GM18870 (cell line): ENCODE data around the gene ANAPC2.

Experiments
- ATAC-seq: cut with Tn5 transposase; IDR thresholded peaks from one replicate; pipeline ENCODE4 v1.9.1; 2021; ENCODE audit warnings: moderate library complexity; ENCODE audit not compliant: unreplicated experiment

Gene ANAPC2, protein sequence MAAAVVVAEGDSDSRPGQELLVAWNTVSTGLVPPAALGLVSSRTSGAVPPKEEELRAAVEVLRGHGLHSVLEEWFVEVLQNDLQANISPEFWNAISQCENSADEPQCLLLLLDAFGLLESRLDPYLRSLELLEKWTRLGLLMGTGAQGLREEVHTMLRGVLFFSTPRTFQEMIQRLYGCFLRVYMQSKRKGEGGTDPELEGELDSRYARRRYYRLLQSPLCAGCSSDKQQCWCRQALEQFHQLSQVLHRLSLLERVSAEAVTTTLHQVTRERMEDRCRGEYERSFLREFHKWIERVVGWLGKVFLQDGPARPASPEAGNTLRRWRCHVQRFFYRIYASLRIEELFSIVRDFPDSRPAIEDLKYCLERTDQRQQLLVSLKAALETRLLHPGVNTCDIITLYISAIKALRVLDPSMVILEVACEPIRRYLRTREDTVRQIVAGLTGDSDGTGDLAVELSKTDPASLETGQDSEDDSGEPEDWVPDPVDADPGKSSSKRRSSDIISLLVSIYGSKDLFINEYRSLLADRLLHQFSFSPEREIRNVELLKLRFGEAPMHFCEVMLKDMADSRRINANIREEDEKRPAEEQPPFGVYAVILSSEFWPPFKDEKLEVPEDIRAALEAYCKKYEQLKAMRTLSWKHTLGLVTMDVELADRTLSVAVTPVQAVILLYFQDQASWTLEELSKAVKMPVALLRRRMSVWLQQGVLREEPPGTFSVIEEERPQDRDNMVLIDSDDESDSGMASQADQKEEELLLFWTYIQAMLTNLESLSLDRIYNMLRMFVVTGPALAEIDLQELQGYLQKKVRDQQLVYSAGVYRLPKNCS

DNA sequence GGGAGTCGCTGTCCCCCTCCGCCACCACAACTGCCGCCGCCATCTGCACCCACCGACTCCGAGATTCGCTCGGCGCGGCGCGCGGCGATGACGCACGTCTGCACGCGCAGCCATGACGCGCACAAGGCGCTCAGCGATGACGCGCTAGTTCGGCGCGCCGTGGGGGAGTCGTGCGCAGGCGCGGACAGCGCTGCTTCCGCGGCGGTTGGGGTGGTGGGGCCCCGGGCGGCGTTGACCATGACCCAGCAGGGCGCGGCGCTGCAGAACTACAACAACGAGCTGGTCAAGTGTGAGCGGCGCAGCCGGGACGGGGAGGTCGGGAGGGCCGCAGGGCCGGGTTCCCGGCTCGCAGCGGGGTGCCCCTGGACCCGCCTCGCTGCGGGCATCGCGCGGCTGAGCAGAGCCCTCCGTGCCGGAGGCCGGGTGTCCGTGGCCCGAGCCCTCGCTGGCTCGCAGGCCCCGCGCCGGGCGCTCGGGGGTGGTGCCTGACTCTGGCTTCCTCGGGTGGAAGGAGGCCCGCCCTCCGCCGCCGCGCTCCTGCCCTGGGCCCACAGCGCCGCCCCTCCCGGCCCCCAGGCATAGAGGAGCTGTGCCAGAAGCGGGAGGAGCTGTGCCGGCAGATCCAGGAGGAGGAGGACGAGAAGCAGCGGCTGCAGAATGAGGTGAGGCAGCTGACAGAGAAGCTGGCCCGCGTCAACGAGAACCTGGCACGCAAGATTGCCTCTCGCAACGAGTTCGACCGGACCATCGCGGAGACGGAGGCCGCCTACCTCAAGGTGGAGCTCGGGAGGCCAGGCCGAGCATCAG, at the start of gene ANAPC2, which contains the start of gene SSNA1:
Gene ANAPC2, minus strand, starts transcription at position 71 of the 807 bp plus-strand sequence. Its CDS starts 28 bp downstream, at position 43.
Gene SSNA1, plus strand, starts transcription at position 187 of the 807 bp plus-strand sequence. Its CDS starts 51 bp downstream, at position 238.
- peak; percentile 84 for ATAC-seq

DNA sequence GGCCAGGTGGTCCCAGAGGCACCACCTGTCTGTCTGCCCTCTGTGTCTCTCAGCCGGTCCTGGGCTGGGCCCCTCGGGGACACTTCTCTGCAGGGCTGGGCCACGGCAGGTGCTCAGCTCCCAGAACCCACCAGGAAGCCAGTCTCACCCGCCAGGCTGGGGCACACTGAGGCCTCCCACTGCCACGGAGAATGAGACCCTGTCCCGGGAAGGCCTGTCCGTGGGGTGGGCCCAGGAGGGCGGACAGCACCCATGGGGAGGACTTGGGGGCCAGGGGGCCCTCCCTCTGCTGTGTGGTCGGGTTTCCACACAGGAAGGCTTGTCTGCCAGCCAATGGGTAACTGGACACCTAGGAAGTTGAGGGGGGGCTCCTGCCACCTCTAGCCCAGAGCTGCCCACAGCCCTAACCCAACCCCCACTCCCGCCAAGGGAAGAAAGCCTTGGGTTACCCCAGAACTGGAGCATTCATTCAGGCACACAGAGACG, 48.6 kb upstream of the ANAPC2 start:
- no peak for ATAC-seq

DNA sequence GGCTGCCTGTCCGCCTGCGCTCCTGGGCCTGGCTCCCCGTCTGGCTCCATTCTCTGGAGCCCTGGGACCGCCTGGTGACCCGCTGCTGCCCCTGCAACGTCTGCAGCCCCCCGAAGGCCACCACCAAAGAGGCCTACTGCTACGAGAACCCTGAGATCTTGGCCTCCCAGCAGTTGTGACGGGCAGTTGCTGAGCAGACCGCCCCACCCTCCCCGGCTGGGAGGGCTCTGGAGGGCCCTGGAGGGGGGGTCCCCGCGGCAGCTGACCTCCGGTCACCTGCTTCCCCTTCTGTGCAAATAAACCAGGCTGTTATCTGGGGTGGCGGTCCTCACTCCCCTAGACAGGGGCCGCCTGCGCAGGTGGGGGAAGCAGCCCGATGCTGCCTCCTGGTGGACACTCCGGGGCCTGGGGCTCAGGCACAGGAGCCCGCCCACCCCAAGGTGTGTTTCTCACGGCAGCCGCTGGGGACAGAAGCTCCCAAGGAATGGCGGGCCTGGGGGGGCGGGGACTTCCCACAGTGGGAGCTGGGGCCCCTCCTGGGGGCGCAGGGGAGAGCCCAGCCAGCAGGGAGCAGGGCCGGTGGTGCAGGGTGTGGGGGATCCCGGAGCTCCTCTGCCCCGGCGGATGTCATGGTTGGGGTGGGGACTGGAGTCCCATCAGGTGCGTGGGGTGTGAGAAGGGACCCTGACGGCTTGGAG, 48.0 kb upstream of the ANAPC2 start:
- no peak for ATAC-seq

DNA sequence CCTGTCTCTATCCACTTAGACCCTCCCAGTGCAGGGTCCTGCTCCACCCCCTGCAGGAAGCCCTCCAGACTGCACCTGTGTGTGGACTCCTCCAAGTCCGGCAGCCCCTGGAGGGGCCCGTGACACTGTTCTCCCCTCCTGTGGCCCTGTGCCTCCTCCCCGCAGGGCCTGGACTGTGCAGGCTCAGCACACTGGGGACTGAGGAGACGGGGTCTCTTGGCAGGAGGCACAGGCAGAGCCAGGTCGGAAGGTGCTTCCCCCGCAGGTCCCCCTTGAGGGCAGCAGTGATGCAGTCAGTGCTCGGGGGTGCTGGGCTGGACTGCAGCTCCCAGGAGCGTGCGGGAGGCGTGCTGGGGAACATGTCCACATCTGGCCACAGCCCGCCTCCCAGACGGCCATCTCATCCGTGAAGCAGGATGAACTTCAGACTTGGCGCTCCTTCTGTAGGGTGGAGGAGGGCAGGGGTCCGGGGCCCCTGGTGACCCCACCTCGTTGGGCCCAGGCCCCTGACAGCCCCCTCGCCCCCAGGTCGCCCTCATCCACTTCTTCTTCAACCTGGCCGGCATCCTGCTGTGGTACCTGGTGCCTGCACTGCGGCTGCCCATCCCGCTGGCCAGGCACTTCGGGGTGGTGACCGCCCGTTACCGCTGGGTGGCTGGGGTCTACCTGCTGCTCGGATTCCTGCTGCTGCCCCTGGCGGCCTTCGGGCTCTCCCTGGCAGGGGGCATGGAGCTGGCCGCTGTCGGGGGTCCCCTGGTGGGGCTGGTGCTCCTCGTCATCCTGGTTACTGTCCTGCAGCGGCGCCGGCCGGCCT, 47.3 kb upstream of the ANAPC2 start:
- ATAC-seq = no peak

DNA sequence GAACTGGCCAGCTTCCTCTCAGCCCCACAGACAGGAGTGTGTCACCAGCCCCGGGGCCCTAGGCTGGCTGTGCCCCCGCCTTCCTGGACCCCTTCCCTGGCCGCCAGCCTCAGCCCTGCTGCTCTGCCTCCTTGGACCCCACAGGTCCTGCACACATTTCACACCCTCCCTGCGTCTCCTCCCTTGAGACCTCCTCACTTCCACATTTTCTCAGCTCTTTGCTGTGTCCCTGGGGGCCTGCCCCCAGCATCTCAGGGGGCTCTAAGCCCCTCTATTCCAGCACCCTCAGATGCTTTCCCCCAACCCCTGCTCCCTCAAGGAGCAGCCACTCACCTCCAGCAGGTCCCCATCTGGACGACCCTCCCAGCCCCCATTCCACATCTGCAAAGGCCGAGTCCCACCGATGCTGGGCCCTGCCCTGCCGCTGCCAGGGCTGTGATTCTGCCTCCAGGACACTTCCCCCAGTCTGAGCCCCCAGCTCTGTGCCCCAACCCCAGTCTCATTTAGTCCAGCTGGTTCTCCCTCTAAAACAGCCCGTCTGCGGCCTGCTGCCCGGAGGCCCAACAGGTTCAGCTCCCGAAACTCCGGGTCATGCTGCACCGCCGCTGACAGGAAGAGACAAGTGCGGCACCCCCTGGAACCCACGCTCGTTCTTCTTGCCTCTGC, 46.5 kb upstream of the ANAPC2 start:
- no peak for ATAC-seq

DNA sequence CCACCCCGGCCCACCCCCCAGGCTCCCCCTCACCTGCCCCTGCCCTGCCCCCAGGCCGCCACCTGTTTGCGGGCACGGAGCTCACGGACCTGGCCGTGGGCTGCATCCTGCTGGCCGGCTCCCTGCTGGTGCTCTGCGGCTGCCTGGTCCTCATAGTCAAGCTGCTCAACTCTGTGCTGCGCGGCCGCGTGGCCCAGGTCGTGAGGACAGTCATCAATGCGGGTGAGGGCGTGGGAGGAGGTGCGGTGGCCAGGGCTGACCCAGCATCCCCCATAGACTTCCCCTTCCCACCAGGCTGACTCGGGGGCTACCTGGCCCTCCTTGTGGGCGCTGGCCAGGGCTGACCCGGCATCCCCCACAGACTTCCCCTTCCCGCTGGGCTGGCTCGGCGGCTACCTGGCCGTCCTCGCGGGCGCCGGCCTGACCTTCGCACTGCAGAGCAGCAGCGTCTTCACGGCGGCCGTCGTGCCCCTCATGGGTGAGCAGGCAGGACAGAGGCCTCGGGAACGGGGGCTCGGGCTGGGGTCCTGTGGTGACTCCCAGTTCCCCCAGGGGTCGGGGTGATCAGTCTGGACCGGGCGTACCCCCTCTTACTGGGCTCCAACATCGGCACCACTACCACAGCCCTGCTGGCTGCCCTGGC, 45.8 kb upstream of the ANAPC2 start:
- no peak for ATAC-seq

DNA sequence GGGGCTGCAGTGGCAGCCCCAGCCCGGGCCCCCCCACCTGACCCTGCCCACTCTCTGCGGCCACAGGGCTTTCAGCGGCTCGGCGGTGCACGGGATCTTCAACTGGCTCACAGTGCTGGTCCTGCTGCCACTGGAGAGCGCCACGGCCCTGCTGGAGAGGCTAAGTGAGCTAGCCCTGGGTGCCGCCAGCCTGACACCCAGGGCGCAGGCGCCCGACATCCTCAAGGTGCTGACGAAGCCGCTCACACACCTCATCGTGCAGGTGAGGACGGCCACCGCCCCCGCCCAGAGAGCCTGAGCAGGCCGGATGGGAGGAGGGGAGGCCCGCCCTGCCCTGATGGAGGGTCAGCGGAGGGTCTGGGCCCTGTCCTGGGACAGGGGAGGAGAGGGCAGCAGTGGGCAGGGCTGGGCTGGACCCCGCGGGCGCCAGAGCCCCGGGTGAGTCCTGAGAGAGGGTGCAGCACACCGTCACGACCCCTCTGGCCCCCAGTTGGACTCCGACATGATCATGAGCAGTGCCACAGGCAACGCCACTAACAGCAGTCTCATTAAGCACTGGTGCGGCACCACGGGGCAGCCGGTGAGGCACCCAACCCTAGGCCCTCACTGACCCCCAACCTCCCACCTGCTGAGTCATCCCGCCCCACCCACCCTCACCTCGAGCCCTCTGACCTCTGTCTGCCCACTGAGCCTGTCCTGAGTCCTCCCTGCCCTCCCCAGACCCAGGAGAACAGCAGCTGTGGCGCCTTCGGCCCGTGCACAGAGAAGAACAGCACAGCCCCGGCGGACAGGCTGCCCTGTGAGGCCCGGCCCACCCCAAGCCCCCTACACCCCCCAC, 45.0 kb upstream of the ANAPC2 start:
- ATAC-seq = no peak

DNA sequence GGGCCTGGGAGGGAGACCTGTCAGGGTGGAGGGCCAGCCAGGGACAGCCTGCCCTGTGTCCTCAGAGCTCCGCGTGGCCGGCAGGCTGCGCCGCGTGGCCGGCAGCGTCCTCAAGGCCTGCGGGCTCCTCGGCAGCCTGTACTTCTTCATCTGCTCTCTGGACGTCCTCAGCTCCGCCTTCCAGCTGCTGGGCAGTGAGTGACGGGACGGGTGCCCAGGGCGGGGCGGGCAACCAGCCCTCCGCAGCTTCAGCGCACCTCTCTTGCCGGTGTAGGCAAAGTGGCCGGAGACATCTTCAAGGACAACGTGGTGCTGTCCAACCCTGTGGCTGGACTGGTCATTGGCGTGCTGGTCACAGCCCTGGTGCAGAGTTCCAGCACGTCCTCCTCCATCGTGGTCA, 44.1 kb upstream of the ANAPC2 start:
- ATAC-seq = no peak

DNA sequence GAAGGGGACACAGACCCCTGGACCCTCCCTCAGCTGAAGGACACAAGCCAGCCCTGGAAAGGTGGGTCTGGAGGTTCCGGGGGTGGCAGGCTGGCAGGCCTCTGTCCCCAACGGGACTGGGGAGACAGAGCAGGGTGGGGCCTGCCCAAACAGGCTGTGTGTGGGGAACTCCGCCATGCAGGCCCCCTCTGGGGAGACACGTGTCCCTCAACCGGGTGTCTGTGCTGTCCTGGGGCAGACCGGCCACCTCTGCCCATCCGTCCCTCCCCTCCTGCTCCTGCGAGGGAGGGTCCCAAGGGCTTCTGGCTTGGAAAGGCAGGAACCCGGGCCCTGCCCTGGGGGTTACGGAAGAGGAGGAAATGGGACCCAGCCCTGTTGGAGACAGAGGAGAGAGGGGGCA, 43.7 kb upstream of the ANAPC2 start:
- no peak for ATAC-seq

DNA sequence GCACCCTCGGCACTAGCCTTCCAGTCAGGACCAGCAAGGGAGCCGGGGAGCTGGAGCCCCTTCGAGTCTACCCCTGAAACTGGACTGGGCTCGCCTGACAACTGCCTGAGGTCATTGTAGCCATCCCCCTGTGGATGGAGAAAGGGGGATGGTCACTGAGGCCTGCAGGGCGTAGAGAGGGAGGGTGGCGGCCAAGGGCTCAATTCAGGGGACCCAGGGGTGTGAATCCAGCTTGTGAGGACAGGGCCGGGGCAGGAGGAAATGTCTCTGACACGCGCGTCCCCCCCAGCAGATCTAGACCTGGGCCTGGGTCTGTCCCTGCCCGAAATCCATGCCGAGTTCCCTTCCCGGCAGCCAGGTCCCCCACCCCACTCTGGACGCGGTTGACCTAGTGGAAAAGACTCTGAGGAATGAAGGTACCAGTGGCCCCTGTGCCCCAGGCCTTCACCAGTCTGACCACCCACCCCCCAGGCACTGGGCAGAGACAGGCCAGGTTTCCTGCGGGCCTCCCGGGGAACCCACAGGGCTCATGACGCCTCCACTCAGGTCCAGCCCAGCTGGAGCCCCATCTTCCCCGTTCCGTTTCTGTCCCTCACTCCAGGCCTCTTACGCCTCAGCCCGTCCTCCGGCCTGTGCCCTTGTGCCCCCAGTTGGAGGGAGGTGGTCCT, 43.1 kb upstream of the ANAPC2 start:
- no peak for ATAC-seq

DNA sequence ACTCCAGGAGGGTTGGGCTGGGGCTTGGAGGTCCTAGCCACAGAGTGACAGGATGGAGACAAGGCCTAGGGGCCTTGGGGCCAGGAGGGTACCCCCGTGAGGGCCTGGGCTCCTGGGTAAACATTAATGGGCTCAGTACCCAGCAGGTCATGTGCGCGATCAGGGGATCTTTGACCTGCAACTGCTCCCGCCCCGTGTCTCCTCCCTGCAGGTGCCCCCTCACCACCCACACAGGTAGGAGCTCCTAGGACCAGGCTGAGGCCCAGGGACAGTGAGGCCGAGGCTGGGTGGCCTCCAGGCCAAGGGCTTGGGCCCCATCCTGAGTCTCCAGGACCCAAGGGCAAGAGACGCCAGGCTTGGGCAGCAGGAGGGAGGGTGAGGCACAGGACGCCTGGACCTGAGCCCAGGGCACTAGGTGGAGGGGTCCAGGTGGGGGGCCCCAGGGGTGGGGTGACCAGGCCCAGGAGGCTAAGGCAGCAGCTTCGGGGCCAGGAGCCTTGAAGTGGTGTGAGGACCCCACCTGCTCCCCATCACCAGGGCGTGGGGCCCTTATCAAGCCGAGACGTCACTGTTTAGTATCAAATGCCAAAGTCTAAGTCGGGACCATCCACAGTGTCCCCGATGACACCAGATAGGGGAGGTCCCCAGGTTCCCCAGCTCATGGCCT, 42.5 kb upstream of the ANAPC2 start, which contains the start of gene SLC34A3:
Gene SLC34A3, plus strand, starts transcription at position 197 of the 667 bp plus-strand sequence. CDS start 802 bp downstream, outside the sequence.
- ATAC-seq = no peak

DNA sequence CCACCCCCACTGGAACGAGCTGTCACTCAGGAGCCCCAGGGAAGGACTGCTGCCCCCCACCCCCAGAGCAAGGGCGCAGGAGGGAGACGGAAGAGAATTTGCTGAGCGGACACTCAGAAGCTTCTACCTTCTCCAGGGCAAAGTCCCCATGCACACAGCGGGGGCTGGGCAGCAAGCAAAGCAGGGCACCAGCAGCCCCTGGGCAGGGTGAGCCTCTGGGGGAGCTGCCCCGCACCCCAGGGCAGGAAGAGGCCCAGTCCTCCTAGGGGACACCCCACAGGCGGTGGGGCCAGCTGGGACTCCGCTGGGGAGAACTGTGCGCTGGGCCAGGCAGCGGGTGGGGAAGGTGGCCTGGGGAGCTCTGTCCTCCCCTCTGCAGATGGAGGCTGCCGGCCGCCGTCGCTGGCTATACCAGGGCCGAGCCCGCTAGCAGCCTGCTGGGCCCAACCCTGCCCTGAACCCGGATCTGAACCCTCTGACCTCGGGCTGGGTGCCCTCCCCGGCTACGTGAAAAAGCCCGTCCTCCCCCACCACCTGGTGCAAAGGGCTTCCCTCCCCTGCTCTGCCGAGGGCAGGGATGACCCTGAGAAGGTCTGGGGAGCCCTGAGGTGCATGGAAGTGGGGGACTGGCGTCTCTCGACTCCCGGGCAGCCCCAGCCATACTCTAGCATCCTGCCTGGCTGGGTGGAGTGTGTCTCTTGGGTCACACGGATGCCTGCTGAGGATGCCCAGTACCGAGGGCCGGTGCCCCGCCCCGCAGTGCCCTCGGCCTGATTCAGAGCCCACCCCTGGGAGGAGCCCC, 41.7 kb upstream of the ANAPC2 start:
- no peak for ATAC-seq

DNA sequence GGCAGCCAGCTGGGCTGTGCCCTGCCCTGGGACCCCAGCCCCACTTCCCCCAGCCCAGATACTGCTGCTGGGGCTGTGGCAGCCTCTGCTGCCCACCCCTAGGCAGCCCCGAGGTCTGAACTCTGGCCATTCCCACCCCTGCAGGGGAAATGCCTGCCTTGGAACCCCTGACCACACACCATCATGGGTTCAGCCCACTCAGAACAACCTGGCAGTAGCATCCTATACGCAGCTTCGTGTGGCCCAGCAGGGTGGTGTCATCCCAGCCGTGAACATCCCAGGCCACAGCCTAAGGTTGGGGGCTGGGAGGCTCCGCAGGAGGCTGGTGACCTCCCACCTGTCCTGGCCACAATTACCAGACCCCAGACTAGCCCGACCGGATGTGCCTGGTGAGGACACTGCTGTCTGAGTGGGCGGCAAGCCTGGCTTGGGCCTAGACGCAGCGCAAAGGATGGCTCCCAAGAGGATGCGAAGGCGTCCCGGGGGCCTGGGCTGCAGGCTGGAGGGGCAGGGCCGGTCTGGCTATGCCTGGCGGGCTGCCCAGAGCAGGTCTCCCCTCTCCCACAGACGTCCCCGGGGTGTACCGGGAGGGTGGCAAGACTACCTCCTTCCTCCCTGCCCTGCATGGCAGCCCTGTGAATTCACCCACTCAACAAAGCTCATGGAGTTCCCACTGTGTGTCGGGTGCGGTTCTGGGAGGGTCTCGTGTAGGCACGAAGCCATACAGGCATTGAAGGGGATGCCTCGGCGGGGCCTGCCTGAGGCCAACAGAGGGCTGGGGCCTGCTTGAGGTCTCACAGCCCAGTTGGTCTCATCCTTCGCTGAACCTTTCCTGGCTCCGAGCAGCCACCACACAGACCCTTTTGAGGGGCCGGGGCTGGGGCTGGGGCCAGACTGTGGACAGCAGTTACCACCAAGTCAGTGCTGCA, 40.9 kb upstream of the ANAPC2 start:
- ATAC-seq = no peak

DNA sequence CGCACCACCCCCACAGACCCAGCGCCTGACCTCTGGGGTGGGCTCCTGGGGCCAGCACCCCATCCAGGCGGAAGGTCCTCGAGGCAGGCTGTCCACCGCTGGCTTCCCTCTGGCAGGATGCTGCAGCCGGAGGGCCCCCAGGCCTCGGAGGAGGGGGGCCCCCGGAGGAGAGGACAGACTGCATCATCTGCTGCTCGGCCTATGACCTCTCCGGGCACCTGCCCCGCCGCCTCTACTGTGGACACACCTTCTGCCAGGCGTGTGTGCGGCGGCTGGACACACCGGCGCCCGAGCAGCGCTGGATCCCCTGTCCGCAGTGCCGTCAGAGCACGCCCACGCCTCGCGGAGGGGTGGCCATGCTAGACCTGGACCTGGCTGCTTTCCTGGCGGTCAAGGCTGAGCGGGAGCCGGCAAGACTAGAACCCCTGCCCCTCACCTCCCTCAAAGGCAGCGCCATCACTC, 40.2 kb upstream of the ANAPC2 start:
- no peak for ATAC-seq
